GM12878 (cell line): ENCODE data around the gene DENND2C. TPM values are rescaled to one million over a fixed set of nuclear protein-coding genes. Genes with fewer than 3 reads are reported as not detected.

ENCODE experiments used
- ATAC-seq: fragments of 200-7000 bp; cut with Tn5 transposase; 3 replicates; pipeline ENCODE4 v1.9.1; 2020; ENCODE audit warnings: mild to moderate bottlenecking, moderate library complexity
- BruUV-seq: library from RNA; stranded (reverse); fragments of 400-500 nt; replicated peaks from 2 replicates; lab custom pipeline; 2021; lab: Mats Ljungman, UMichigan
- CTCF ChIA-PET: fragments of 300-600 bp; sonication (Branson Sonifier 250); formaldehyde crosslinking; extraction: SDS; loops from one replicate; lab custom pipeline; 2021; ENCODE audit warnings: inconsistent platforms; lab: Yijun Ruan, JAX
- POLR2A ChIA-PET: fragments of 350-600 bp; formaldehyde crosslinking; extraction: SDS; loops from one replicate; lab custom pipeline; 2021; ENCODE audit warnings: inconsistent platforms; lab: Charles Lee
- RAD21 ChIA-PET: fragments of 300-600 bp; sonication (Branson Sonifier 250); formaldehyde crosslinking; loops from one replicate; lab custom pipeline; 2023; ENCODE audit warnings: antibody characterized with exemption; ENCODE audit not compliant: unreplicated experiment; lab: Charles Lee
- SMC1A ChIA-PET: fragments of 300-600 bp; sonication (Branson Sonifier 250); formaldehyde crosslinking; loops from one replicate; lab custom pipeline; 2023; ENCODE audit not compliant: unreplicated experiment, uncharacterized antibody; lab: Charles Lee
- DNase-seq: peaks from one replicate; pipeline ENCODE4 v3.0.0-alpha.2; 2011; ENCODE audit warnings: low read depth, low spot score
- FAIRE-seq: peaks from 3 replicates; lab custom pipeline; 2011; peaks lifted over from hg19 to GRCh38; lab: Jason Lieb, UNC
- H2AFZ ChIP-seq: 2 replicates; pipeline ENCODE4 v1.6.0; 2011; ENCODE audit warnings: low read depth, low read length, control low read depth; ENCODE audit not compliant: control insufficient read depth
- H3K27ac ChIP-seq: 2 replicates; pipeline ENCODE4 v1.5.1; 2011; ENCODE audit warnings: control low read depth; ENCODE audit not compliant: control insufficient read depth, insufficient read depth
- H3K27me3 ChIP-seq, 2 experiments: replicated peaks in 1 of 2; 2 replicates each; pipeline versions ENCODE4 v1.6.0 to v1.6.1; 2011; ENCODE audit warnings: low read length in 1 of 2; ENCODE audit not compliant: control insufficient read depth in 2 of 2, insufficient read depth in 2 of 2
- H3K36me3 ChIP-seq, 2 experiments: 2 replicates each; pipeline ENCODE4 v1.5.1; 2011; ENCODE audit warnings: low read length in 1 of 2; ENCODE audit not compliant: control insufficient read depth in 2 of 2, insufficient read depth in 2 of 2
- H3K4me1 ChIP-seq: 2 replicates; pipeline ENCODE4 v1.6.1; 2011; ENCODE audit warnings: mild to moderate bottlenecking, low read length, moderate library complexity, mixed read lengths; ENCODE audit not compliant: control insufficient read depth, insufficient read depth
- H3K4me2 ChIP-seq: 2 replicates; pipeline ENCODE4 v1.6.0; 2011; ENCODE audit warnings: control low read depth; ENCODE audit not compliant: control insufficient read depth, insufficient read depth
- H3K4me3 ChIP-seq: fragments of 200-600 bp; sonication (generic); 2 replicates; pipeline ENCODE4 v1.5.1; 2016
- H3K79me2 ChIP-seq: 2 replicates; pipeline ENCODE4 v1.6.0; 2011; ENCODE audit warnings: low read length; ENCODE audit not compliant: control insufficient read depth, insufficient read depth
- H3K9ac ChIP-seq: 2 replicates; pipeline ENCODE4 v1.8.0; 2011; ENCODE audit warnings: low read length, control low read depth, mixed read lengths; ENCODE audit not compliant: control insufficient read depth, insufficient read depth
- H3K9me3 ChIP-seq: replicated peaks from 3 replicates; pipeline ENCODE4 v1.5.1; 2011; ENCODE audit warnings: mild to moderate bottlenecking, low read length; ENCODE audit not compliant: control insufficient read depth, insufficient read depth
- H4K20me1 ChIP-seq: 2 replicates; pipeline ENCODE4 v1.6.0; 2011; ENCODE audit not compliant: control insufficient read depth, insufficient read depth
- EED ChIP-seq: sonication (generic); IDR thresholded peaks from 2 replicates; pipeline ENCODE4 v1.6.1; 2016; ENCODE audit warnings: antibody characterized with exemption, low read depth
- FOS ChIP-seq: IDR thresholded peaks from 3 replicates; pipeline ENCODE4 v1.6.1; 2011; ENCODE audit warnings: borderline replicate concordance; ENCODE audit not compliant: insufficient read length; ENCODE audit errors: extremely low read depth
- HDAC2 ChIP-seq: fragments of 200-600 bp; sonication (generic); IDR thresholded peaks from 2 replicates; pipeline ENCODE4 v1.6.1; 2017
- NFIC ChIP-seq: IDR thresholded peaks from 2 replicates; pipeline ENCODE4 v1.6.1; 2012; ENCODE audit warnings: low read depth, mild to moderate bottlenecking, inconsistent platforms, low read length, moderate library complexity
- PAX8 ChIP-seq: fragments of 450-650 bp; IDR thresholded peaks from 2 replicates; pipeline ENCODE4 v1.6.1; 2017; ENCODE audit warnings: mild to moderate bottlenecking, moderate library complexity
- POLR2A ChIP-seq: IDR thresholded peaks from 2 replicates; pipeline ENCODE4 v1.6.1; 2011; ENCODE audit warnings: low read depth, mild to moderate bottlenecking, low read length
- POLR2AphosphoS2 ChIP-seq: IDR thresholded peaks from 2 replicates; pipeline ENCODE4 v1.6.1; 2011; ENCODE audit warnings: low read depth, mild to moderate bottlenecking, low read length, improper control_type of control experiment, moderate library complexity
- SPI1 ChIP-seq: IDR thresholded peaks from 2 replicates; pipeline ENCODE4 v1.6.1; 2011; ENCODE audit warnings: low read depth, mild to moderate bottlenecking, low read length, moderate library complexity, borderline replicate concordance; ENCODE audit not compliant: insufficient read depth
- SRF ChIP-seq, 2 experiments: IDR thresholded peaks; 2 replicates each; pipeline ENCODE4 v1.6.1; 2011; ENCODE audit warnings: low read depth in 2 of 2, low read length in 2 of 2, mild to moderate bottlenecking in 1 of 2, moderate library complexity in 1 of 2
- TCF12 ChIP-seq: IDR thresholded peaks from 2 replicates; pipeline ENCODE4 v1.6.1; 2011; ENCODE audit warnings: low read depth, mild to moderate bottlenecking, low read length
- YY1 ChIP-seq: IDR thresholded peaks from 2 replicates; pipeline ENCODE4 v1.6.1; 2011; ENCODE audit warnings: low read depth, mild to moderate bottlenecking, low read length
- ZBED1 ChIP-seq: IDR thresholded peaks from 2 replicates; pipeline ENCODE4 v1.6.1; 2016; ENCODE audit warnings: borderline replicate concordance
- ZNF622 ChIP-seq: fragments of 450-650 bp; IDR thresholded peaks from 2 replicates; pipeline ENCODE4 v1.6.1; 2017; ENCODE audit warnings: mild to moderate bottlenecking, inconsistent platforms
- ZSCAN29 ChIP-seq: fragments of 450-650 bp; IDR thresholded peaks from 2 replicates; pipeline ENCODE4 v1.6.1; 2017; ENCODE audit warnings: mild to moderate bottlenecking, moderate library complexity
- WGBS: methylation state at CpG from one replicate; pipeline ENCODE4 v1.1.6; 2016; ENCODE audit warnings: low lambda C conversion rate; ENCODE audit not compliant: insufficient replicate concordance, insufficient coverage; ENCODE audit errors: missing lambda C conversion rate; 5-methylcytosine and 5-hydroxymethylcytosine counted together
- in situ Hi-C: fragments of 300-500 bp; cut with MboI; formaldehyde crosslinking; loops from 9 replicates; pipeline ENCODE4 v1.14.3; 2018; ENCODE audit warnings: mixed read lengths
- intact Hi-C: fragments of 100-400 bp; cut with micrococcal nuclease; formaldehyde crosslinking; loops from one replicate; pipeline ENCODE4 v1.14.2; 2022; ENCODE audit not compliant: unreplicated experiment
- polyA plus RNA-seq, 11 experiments: library from polyadenylated mRNA; depleted of rRNA in 4 of 11; unstranded in 6 of 11; stranded (reverse) in 5 of 11; fragments of >200 nt; fragmentation: Nextera tagmentation in 4 of 11; fragmentation: Illumina TruSeq in 1 of 11; extraction: Ambion mirVana in 4 of 11; extraction: Trizol in 1 of 11; gene quantifications; 1 replicate in 1 of 11; 2 replicates in 10 of 11; pipeline versions ENCODE4 v1.2.1 to v1.2.3, GENCODE V29; 2011 to 2016; ENCODE audit warnings: inconsistent platforms in 2 of 11, missing spikeins in 2 of 11, low read depth in 1 of 11
- total RNA-seq, 4 experiments: library from RNA; depleted of rRNA in 3 of 4; stranded (reverse); fragments of >200 nt in 3 of 4; fragmentation: Illumina TruSeq in 1 of 4; extraction: Trizol in 1 of 4; gene quantifications; 2 replicates each; pipeline versions ENCODE4 v1.2.1 to v1.2.3, GENCODE V29; 2013 to 2021
- TF ChIP-seq, protein P1 (sequence below): fragments of 450-650 bp; IDR thresholded peaks from 2 replicates; pipeline ENCODE4 v1.6.1; 2014; ENCODE audit warnings: mild to moderate bottlenecking
- TF ChIP-seq, protein P2 (sequence below): fragments of 450-650 bp; IDR thresholded peaks from 2 replicates; pipeline ENCODE4 v1.6.1; 2017; ENCODE audit warnings: mild to moderate bottlenecking

Gene DENND2C
- total and polyA plus RNA-seq, 10 of the 15 experiments (the other 5 are each of a cell fraction or from before 2014, with no cell fraction given): 0.01 to 0.10 (median 0.06) TPM; not detected in 3

DNA sequence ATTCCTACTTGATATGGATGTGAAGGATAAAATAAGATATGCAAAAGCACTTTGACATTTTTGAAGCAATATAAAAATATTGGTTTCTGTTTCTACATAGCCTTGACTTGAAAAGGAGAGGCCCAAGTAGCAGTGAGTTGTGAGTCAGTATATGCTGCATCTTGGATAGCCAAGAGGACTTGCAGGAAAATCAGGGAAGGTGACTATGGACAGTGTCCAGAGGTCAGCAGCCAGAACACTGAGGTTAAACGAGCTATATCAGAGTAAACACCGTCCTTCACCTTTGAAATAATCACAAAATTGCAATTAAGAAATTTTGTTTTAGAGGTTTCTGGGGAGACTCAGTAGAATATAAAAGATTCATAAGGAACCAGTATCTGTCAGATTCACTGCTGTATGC, 32.1 kb upstream of the DENND2C start:
- ChIA-PET RAD21 (no interaction called here), POLR2A (no interaction called here), CTCF (no interaction called here), SMC1A (interaction anchor here (1.5 to 2.4 kb wide), 2 partner anchors 14 to 54 kb away, joined by 3 to 6 read pairs; no protein-coding TSS in a partner anchor)
- no peaks in the 10 kb centered on the region; the same call in 1 of the 2 replicates for H3K4me1 ChIP-seq
- no peak for TF ChIP-seq NFIC
- TF ChIP-seq ZNF622: no peak
- no peak for TF ChIP-seq POLR2A
- TF ChIP-seq HDAC2: no peak
- TF ChIP-seq POLR2AphosphoS2: no peak
- no peak for TF ChIP-seq ZBED1
- no peak for TF ChIP-seq ZSCAN29
- no peak for TF ChIP-seq EED
- TF ChIP-seq SRF (IDR thresholded peaks at IDR 0.05; ENCODE audit: low read depth in 2 of 2, low read length in 2 of 2): no peak
- TF ChIP-seq TCF12: no peak
- H3K4me3 ChIP-seq: no peak overlapping the region
- H3K27me3 ChIP-seq: no peaks in the 10 kb centered on the region
- no peak overlapping the region for H3K9ac ChIP-seq
- no peaks in the 10 kb centered on the region for H4K20me1 ChIP-seq
- in situ Hi-C loops (no loop called here), intact Hi-C loops (no loop called here)
- FAIRE-seq (no peak), DNase-seq (no peak), ATAC-seq (no peak)
- H3K9me3 ChIP-seq: no peaks in the 10 kb centered on the region
- no peak overlapping the region for H2AFZ ChIP-seq
- no peak overlapping the region for H3K4me2 ChIP-seq
- no peaks in the 10 kb centered on the region for H3K36me3 ChIP-seq
- no peaks in the 10 kb centered on the region for H3K79me2 ChIP-seq
- WGBS: 95% methylated on average over 2 of the region's 2 CpGs
- no peak overlapping the region for H3K27ac ChIP-seq
- BruUV-seq: no TSS peak

DNA sequence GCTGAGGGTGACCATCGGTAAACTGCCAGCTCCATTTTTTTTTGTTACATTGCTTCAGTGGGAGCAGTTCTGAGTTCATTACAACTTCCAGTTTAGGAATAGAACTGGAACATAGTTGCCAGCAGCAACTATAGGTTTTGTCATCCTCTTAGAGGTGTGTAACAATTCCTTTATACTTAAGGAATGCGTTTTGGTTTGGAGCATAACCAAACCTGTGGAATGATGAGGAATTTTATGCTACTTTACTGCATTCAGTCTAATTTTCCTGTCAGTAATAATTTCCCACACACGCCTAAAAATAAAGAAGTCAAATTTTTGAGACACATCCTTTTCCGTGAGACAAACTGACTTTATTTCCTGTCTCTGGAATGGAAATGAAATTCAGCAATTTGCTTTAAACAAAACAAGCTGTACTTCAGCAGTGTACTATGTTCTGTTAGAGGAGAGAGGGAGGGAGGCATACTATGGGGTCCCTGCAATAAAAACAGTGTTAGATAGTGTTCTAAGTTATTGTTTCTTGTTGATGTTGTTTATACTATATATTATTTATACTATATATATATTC, 30.3 kb upstream of the DENND2C start:
- H3K4me3 ChIP-seq: no peak overlapping the region
- TF ChIP-seq PAX8: no peak
- no peak for TF ChIP-seq SPI1
- TF ChIP-seq, protein P1, sequence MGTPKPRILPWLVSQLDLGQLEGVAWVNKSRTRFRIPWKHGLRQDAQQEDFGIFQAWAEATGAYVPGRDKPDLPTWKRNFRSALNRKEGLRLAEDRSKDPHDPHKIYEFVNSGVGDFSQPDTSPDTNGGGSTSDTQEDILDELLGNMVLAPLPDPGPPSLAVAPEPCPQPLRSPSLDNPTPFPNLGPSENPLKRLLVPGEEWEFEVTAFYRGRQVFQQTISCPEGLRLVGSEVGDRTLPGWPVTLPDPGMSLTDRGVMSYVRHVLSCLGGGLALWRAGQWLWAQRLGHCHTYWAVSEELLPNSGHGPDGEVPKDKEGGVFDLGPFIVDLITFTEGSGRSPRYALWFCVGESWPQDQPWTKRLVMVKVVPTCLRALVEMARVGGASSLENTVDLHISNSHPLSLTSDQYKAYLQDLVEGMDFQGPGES: no peak
- TF ChIP-seq TCF12: no peak
- TF ChIP-seq YY1: no peak
- TF ChIP-seq FOS: no peak
- TF ChIP-seq, protein P2, sequence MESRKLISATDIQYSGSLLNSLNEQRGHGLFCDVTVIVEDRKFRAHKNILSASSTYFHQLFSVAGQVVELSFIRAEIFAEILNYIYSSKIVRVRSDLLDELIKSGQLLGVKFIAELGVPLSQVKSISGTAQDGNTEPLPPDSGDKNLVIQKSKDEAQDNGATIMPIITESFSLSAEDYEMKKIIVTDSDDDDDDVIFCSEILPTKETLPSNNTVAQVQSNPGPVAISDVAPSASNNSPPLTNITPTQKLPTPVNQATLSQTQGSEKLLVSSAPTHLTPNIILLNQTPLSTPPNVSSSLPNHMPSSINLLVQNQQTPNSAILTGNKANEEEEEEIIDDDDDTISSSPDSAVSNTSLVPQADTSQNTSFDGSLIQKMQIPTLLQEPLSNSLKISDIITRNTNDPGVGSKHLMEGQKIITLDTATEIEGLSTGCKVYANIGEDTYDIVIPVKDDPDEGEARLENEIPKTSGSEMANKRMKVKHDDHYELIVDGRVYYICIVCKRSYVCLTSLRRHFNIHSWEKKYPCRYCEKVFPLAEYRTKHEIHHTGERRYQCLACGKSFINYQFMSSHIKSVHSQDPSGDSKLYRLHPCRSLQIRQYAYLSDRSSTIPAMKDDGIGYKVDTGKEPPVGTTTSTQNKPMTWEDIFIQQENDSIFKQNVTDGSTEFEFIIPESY: no peak
- ATAC-seq (no peak), DNase-seq (no peak), FAIRE-seq (no peak)
- no peak overlapping the region for H3K4me2 ChIP-seq
- CTCF ChIA-PET: interaction anchor here (0.7 kb wide), 1 partner anchor 96 kb away, joined by 3 read pairs; no protein-coding TSS in a partner anchor
- H3K9ac ChIP-seq: no peak overlapping the region
- no peaks in the 10 kb centered on the region; the same call in 1 of the 2 replicates for H3K4me1 ChIP-seq
- no TSS peak for BruUV-seq
- 28% methylated on average over 4 of the region's 4 CpGs for WGBS
- RAD21 ChIA-PET: no interaction called here
- no peaks in the 10 kb centered on the region for H4K20me1 ChIP-seq
- intact Hi-C loops: no loop called here
- POLR2A ChIA-PET: no interaction called here
- in situ Hi-C loops: no loop called here
- SMC1A ChIA-PET: interaction anchor here (1.0 kb wide), 1 partner anchor 16 kb away, joined by 3 read pairs; no protein-coding TSS in a partner anchor
- no peaks in the 10 kb centered on the region for H3K36me3 ChIP-seq
- no peak overlapping the region for H2AFZ ChIP-seq
- H3K27me3 ChIP-seq: no peaks in the 10 kb centered on the region
- no peaks in the 10 kb centered on the region for H3K9me3 ChIP-seq
- no peak overlapping the region for H3K27ac ChIP-seq
- no peaks in the 10 kb centered on the region for H3K79me2 ChIP-seq
